Keratinocyte (primary cell): Measurements from ENCODE around the gene NEDD8. TPM values are rescaled to one million over a fixed set of nuclear protein-coding genes. Genes with fewer than 3 reads are reported as not detected.

Experiments used
- DNase-seq: peaks from one replicate; pipeline ENCODE4 v3.0.0-alpha.2; 2011; ENCODE audit warnings: low read depth, missing footprints, low spot score
- FAIRE-seq: peaks from 2 replicates; lab custom pipeline; 2011; peaks lifted over from hg19 to GRCh38; lab: Jason Lieb, UNC
- H2AFZ ChIP-seq: 2 replicates; pipeline ENCODE4 v1.6.0; 2012; ENCODE audit warnings: low read length, control low read depth, inconsistent platforms; ENCODE audit not compliant: control insufficient read depth
- H3K27ac ChIP-seq: 2 replicates; pipeline ENCODE4 v1.5.1; 2011; ENCODE audit warnings: low read length; ENCODE audit not compliant: control insufficient read depth, insufficient read depth
- H3K27me3 ChIP-seq: 3 replicates; pipeline ENCODE4 v1.6.0; 2011; ENCODE audit warnings: low read length; ENCODE audit not compliant: control insufficient read depth, insufficient read depth; ENCODE audit errors: extremely low read depth
- H3K36me3 ChIP-seq, 2 experiments: 2 replicates in 1 of 2; 3 replicates in 1 of 2; pipeline ENCODE4 v1.5.1; 2011; ENCODE audit warnings: low read length in 2 of 2, mild to moderate bottlenecking in 1 of 2; ENCODE audit not compliant: control insufficient read depth in 2 of 2, insufficient read depth in 2 of 2; ENCODE audit errors: extremely low read depth in 1 of 2
- H3K4me1 ChIP-seq: 3 replicates; pipeline ENCODE4 v1.5.1; 2011; ENCODE audit warnings: low read length; ENCODE audit not compliant: control insufficient read depth, insufficient read depth; ENCODE audit errors: extremely low read depth
- H3K4me2 ChIP-seq: 3 replicates; pipeline ENCODE4 v1.6.0; 2011; ENCODE audit warnings: low read depth, low read length; ENCODE audit not compliant: control insufficient read depth, insufficient read depth; ENCODE audit errors: extremely low read depth
- H3K4me3 ChIP-seq, 3 experiments: fragments of 200-600 bp in 1 of 3; sonication (generic) in 1 of 3; 2 replicates in 2 of 3; 3 replicates in 1 of 3; pipeline ENCODE4 v1.5.1; 2011 to 2016; ENCODE audit warnings: low read length in 3 of 3, mild to moderate bottlenecking in 3 of 3, control low read depth in 2 of 3, inconsistent platforms in 1 of 3, low read depth in 1 of 3, mixed read lengths in 1 of 3, mixed run types in 1 of 3, moderate library complexity in 1 of 3; ENCODE audit not compliant: control insufficient read depth in 2 of 3, insufficient read depth in 2 of 3; ENCODE audit errors: extremely low read depth in 1 of 3
- H3K79me2 ChIP-seq: 2 replicates; pipeline ENCODE4 v1.6.0; 2012; ENCODE audit warnings: low read length; ENCODE audit not compliant: control insufficient read depth, insufficient read depth
- H3K9ac ChIP-seq: 3 replicates; pipeline ENCODE4 v1.6.0; 2011; ENCODE audit warnings: low read length; ENCODE audit not compliant: control insufficient read depth, insufficient read depth; ENCODE audit errors: extremely low read depth
- H3K9me1 ChIP-seq: 3 replicates; pipeline ENCODE4 v1.6.0; 2011; ENCODE audit warnings: low read length; ENCODE audit not compliant: control insufficient read depth, insufficient read depth; ENCODE audit errors: extremely low read depth
- H3K9me3 ChIP-seq: 2 replicates; pipeline ENCODE4 v1.5.1; 2012; ENCODE audit warnings: low read depth, low read length; ENCODE audit not compliant: control insufficient read depth
- H4K20me1 ChIP-seq: 3 replicates; pipeline ENCODE4 v1.6.0; 2011; ENCODE audit warnings: low read length; ENCODE audit not compliant: control insufficient read depth, insufficient read depth; ENCODE audit errors: extremely low read depth
- CTCF ChIP-seq, 3 experiments: IDR thresholded peaks in 1 of 3; conservative IDR thresholded peaks in 1 of 3; optimal IDR thresholded peaks in 1 of 3; 2 replicates in 2 of 3; 3 replicates in 1 of 3; pipeline versions ENCODE3 to v1.5.1; 2011; ENCODE audit warnings: low read length in 3 of 3, mild to moderate bottlenecking in 3 of 3, moderate library complexity in 2 of 3, control low read depth in 1 of 3, inconsistent platforms in 1 of 3; ENCODE audit not compliant: insufficient read depth in 2 of 3; ENCODE audit errors: extremely low read depth in 1 of 3
- EZH2 ChIP-seq: IDR thresholded peaks from one replicate; pipeline ENCODE4 v1.6.1; 2012; ENCODE audit warnings: inconsistent platforms, mild to moderate bottlenecking, low read length, moderate library complexity
- dilution Hi-C: fragments of 300-500 bp; cut with MboI; formaldehyde crosslinking; loops from one replicate; pipeline ENCODE4 v1.7.0; 2020; ENCODE audit warnings: low sequenced_read_pairs; ENCODE audit not compliant: extremely low pct_ligation_motif_present
- polyA plus RNA-seq, 5 experiments: library from polyadenylated mRNA; depleted of rRNA in 3 of 5; stranded (reverse) in 3 of 5; stranded (forward) in 1 of 5; unstranded in 1 of 5; fragments of >200 nt; gene quantifications; 1 replicate in 1 of 5; 2 replicates in 3 of 5; 3 replicates in 1 of 5; pipeline versions ENCODE4 v1.2.1 to v1.2.3, GENCODE V29; 2011 to 2012; ENCODE audit warnings: missing spikeins in 2 of 5, low read depth in 1 of 5, low replicate concordance in 1 of 5

The NEDD8 gene
- polyA plus RNA-seq, 1 donor (not counting 4 experiments of a cell fraction or from before 2014, with no cell fraction given), result 509 TPM

- TF ChIP-seq EZH2 (no peak), CTCF (optimal IDR thresholded peaks at IDR 0.05 in 1 of 3, IDR thresholded peaks at IDR 0.05 in 1 of 3, conservative IDR thresholded peaks at IDR 0.05 in 1 of 3; ENCODE audit: extremely low read depth in 1 of 3, insufficient read depth in 2 of 3, low read length in 3 of 3) (no peak)
- FAIRE-seq, result no peak
- H3K27me3 ChIP-seq, result no peaks in the 10 kb centered on the region
- no peaks in the 10 kb centered on the region for H3K9me1 ChIP-seq
- peak overlapping the region; percentile 30 for H3K27ac ChIP-seq
- H3K4me3 ChIP-seq, result peak overlapping the region in 1 of 3 experiments; percentile 89
- peaks cover 4% of the 10 kb centered on the region for H4K20me1 ChIP-seq
- H3K79me2 ChIP-seq, result peaks cover 34% of the 10 kb centered on the region
- no peak overlapping the region for H3K9ac ChIP-seq
- peak overlapping the region; percentile 73 for H3K4me2 ChIP-seq
- H3K9me3 ChIP-seq, result no peaks in the 10 kb centered on the region
- H3K4me1 ChIP-seq, result peaks cover 19% of the 10 kb centered on the region
- no peak overlapping the region for H2AFZ ChIP-seq
- dilution Hi-C loops, result no loop called here
- DNase-seq, result no peak
- peaks cover 37 to 49% of the 10 kb centered on the region in 2 experiments for H3K36me3 ChIP-seq
These were observed 42.7 kb downstream of the NEDD8 start for GRCh38 chr14:24189460-24189859.

- Histone ChIP-seq H3K4me3 (peak overlapping the region in 2 of 3 experiments; percentile 41 to 89), H3K27ac (peak overlapping the region; percentile 64), H3K9ac (peak overlapping the region; percentile 86), H3K9me3 (no peaks in the 10 kb centered on the region), H2AFZ (peak overlapping the region; percentile 44), H3K4me1 (peaks cover 15% of the 10 kb centered on the region), H3K9me1 (no peaks in the 10 kb centered on the region), H4K20me1 (peaks cover 4% of the 10 kb centered on the region), H3K79me2 (peaks cover 31% of the 10 kb centered on the region), H3K27me3 (no peaks in the 10 kb centered on the region), H3K4me2 (peak overlapping the region; percentile 73), H3K36me3 (peaks cover 40 to 49% of the 10 kb centered on the region in 2 experiments)
- DNase-seq (no peak), FAIRE-seq (no peak)
- dilution Hi-C loops, result no loop called here
- TF ChIP-seq EZH2 (no peak), CTCF (optimal IDR thresholded peaks at IDR 0.05 in 1 of 3, IDR thresholded peaks at IDR 0.05 in 1 of 3, conservative IDR thresholded peaks at IDR 0.05 in 1 of 3; ENCODE audit: extremely low read depth in 1 of 3, insufficient read depth in 2 of 3, low read length in 3 of 3) (no peak)
These were observed 43.1 kb downstream of the NEDD8 start for GRCh38 chr14:24189059-24189375.
